Measurements from ENCODE around the gene ATP6V0A1.

Gene ATP6V0A1

DNA sequence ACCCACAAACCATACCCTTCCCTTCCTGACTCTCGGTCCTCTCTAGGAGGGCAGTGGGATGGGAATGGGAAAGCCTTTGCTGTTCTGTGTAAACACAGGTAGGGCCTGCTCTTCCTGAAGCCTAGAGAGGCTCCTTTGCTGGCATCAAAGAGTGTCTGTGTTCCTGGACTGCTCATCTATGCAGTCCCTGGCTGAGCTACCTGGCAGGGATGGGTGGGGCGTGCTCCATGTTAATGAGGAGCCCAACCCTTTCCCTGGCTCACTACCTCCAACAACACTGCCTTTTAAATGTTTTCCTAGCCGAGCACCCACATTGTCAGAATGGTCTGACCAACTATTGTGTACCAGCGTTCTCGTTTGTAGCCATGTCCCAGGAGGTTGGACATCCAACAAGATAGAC is 50.7 kb downstream of the ATP6V0A1 start:
- TF ChIP-seq CTCF (IDR thresholded peaks at IDR 0.05; ENCODE audit: low read depth, low read length), result no peak
- no peak overlapping the region for H3K4me3 ChIP-seq (ENCODE audit: low read depth, low read length)

DNA sequence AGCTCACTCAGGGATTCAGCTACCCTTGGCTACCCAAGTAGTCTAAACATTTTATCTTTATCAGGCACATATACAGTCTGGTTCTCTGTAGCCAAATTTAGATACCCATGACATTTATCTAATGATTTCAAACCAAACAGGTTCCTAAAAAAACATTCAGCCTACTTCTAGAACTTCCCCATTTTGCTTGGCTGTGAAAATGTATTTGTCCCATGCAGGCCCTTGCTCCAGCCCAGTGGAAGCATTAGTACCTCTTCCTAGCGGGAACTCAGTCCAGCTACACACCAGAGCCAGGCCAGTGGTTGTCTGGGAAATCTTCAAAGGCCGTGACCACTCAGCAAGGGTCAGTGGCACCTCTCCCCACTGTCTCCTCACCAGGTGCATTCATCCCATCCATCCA is 51.2 kb downstream of the ATP6V0A1 start:
- no peak overlapping the region for H3K4me3 ChIP-seq (ENCODE audit: low read depth, low read length)
- TF ChIP-seq CTCF (IDR thresholded peaks at IDR 0.05; ENCODE audit: low read depth, low read length), result no peak

GRCh38 chr17:42512246-42512645 is 53.6 kb downstream of the ATP6V0A1 start:
- TF ChIP-seq CTCF (IDR thresholded peaks at IDR 0.05; ENCODE audit: low read depth, low read length), result no peak
- no peak overlapping the region for H3K4me3 ChIP-seq (ENCODE audit: low read depth, low read length)

DNA sequence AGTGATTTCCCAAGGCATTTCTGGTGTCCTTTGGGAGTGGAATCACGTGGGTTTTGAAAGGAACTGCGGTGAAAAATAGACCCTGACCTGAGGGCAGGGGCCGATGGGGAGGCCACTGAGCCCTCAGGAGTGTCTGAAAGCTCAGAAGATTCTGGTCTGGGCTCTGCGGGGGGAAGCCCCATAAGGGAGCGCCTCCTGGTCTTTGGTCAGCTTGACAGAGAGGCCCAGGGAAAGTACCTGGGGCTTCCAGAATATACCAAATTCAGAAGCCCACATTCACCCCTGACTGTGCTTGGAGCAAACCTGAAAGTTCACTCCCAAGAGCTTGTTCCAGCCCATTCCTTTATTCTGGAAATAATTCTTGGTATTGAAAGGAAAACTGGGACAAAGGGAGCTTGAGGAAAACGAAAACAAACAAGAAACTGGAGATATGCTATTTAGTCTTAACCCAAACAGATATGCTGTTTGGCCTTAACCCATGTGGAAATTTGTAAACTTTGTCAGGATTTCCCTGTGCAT is 54.1 kb downstream of the ATP6V0A1 start:
- no peak overlapping the region for H3K4me3 ChIP-seq (ENCODE audit: low read depth, low read length)
- TF ChIP-seq CTCF (IDR thresholded peaks at IDR 0.05; ENCODE audit: low read depth, low read length), result no peak

DNA sequence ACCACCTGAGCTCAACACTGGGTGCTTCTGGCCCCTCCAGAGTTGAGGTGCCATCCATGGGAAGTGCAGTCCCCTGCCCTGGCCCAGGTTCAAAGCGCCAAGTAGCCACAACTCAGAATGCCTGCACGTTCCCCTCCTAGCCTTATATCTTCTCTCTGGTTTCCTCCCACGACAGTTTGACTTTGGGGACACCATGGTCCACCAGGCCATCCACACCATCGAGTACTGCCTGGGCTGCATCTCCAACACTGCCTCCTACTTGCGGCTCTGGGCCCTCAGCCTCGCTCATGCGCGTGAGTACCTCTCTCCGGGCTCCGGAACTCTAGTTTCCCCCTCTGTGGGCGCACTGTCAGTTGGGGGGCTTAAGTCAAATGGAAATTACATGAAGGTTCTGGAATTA is 55.0 kb downstream of the ATP6V0A1 start:
- TF ChIP-seq CTCF (IDR thresholded peaks at IDR 0.05; ENCODE audit: low read depth, low read length), result no peak
- no peak overlapping the region for H3K4me3 ChIP-seq (ENCODE audit: low read depth, low read length)

GRCh38 chr17:42514279-42514678 is 55.6 kb downstream of the ATP6V0A1 start:
- TF ChIP-seq CTCF (IDR thresholded peaks at IDR 0.05; ENCODE audit: low read depth, low read length), result no peak
- H3K4me3 ChIP-seq (ENCODE audit: low read depth, low read length), result no peak overlapping the region

GRCh38 chr17:42514867-42515266 is 56.2 kb downstream of the ATP6V0A1 start:
- H3K4me3 ChIP-seq (ENCODE audit: low read depth, low read length), result no peak overlapping the region
- TF ChIP-seq CTCF (IDR thresholded peaks at IDR 0.05; ENCODE audit: low read depth, low read length), result no peak

Data from WI38 (cell line).